GM23248 (cell line): ENCODE data around the gene PACC1.

Source experiments
- EZH2 ChIP-seq: fragments of 200-600 bp; sonication (generic); IDR thresholded peaks from 2 replicates; pipeline ENCODE4 v1.6.1; 2018; ENCODE audit warnings: antibody characterized with exemption, mild to moderate bottlenecking; ENCODE audit not compliant: insufficient read depth, poor library complexity, severe bottlenecking
- EZH2phosphoT487 ChIP-seq: fragments of 200-600 bp; sonication (generic); IDR thresholded peaks from 2 replicates; pipeline ENCODE4 v1.6.1; 2018; ENCODE audit warnings: antibody characterized with exemption, moderate library complexity, mild to moderate bottlenecking, low read depth; ENCODE audit not compliant: insufficient read depth

- TF ChIP-seq EZH2, result no peak
- no peak for TF ChIP-seq EZH2phosphoT487
Observed at GRCh38 chr1:212457740-212458338, 43.2 kb upstream of the PACC1 start.
